ENCODE measurements around the gene RASAL3.
"Not testable (repeated sequence)": the region's sequence is repeated elsewhere in the genome, so short reads cannot be mapped to it uniquely, and the experiment has no call there.

RASAL3 gene

DNA sequence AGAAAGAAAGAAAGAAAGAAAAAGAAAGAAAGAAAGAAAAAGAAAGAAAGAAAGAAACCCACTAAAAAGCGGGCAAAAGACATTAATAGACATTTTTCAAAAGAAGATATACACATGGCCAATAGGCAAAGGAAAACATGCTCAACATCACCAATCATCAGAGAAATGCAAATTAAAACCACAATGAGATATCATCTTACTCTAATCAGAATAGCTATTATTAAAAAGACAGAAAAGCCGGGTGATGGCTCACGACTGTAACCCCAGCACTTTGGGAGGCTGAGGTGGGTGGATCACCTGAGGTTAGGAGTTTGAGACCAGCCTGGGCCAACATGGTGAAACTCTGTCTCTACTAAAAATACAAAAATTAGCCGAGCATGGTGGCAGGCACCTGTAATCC, 9.5 kb upstream of the RASAL3 start:
- not testable (repeated sequence) for DNase-seq (ENCODE audit: low read depth in 2 of 2)

DNA sequence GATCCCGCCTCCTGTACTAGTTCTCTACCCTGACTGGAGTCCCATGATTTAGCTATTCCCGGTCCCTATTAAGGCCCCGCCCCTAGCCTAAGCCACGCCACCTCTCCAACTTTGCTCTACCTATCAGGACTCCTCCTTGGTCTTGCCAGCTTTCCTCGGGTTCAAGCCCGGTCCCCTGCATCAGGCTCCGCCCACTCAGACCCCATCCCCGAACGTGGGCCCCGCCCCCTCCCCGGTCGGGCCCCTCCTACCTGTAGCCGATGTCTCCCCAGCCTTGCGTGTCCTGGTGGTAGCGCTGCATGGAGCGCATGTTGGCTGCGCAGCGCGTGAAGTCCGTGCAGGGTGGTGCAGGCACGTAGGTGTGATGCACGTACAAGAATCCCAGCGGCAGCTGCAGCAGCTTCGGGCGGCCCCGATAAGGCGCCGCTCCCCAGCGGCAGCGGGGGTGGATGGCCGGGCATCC, 7.3 kb upstream of the RASAL3 start:
- DNase-seq (ENCODE audit: low read depth in 2 of 2), result no peak

DNA sequence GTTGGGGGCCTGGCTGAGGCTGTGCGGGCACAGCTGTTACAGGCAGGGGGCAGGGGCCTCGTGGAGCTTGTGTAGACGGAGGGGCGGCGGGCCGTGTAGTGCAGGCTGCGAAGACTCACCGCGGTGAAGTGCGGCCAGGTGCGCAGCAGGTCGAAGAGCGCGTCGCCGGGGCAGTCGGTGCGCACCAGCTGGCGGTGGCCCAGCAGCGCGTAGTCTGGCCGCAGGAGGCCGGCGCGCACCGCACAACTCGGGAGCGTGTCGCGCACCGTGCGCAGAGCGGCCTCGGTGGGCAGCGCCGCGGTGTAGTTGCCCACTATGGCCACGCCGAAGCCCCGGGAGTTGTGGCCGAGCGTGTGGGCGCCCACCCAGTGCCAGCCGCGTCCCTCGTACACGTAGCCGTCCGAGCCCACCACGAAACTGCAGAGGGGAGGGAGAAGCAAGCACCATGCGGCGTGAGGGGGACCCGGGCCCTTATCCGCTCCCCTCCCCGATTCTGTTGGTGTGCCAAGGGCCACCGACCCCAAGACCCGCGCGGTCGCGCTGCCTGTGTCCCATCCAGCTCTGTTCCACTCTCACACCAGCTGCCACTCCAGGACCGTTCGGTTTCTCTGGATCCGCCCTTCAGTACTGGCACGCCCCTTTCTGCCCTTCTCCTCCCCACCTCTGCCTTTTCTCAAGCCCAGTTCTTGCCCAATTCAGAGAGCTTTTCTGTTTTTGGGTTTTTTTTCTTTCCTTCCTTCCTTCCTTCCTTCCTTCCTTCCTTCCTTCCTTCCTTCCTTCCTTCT, 5.4 kb upstream of the RASAL3 start:
- no peak for DNase-seq (ENCODE audit: low read depth in 2 of 2)

DNA sequence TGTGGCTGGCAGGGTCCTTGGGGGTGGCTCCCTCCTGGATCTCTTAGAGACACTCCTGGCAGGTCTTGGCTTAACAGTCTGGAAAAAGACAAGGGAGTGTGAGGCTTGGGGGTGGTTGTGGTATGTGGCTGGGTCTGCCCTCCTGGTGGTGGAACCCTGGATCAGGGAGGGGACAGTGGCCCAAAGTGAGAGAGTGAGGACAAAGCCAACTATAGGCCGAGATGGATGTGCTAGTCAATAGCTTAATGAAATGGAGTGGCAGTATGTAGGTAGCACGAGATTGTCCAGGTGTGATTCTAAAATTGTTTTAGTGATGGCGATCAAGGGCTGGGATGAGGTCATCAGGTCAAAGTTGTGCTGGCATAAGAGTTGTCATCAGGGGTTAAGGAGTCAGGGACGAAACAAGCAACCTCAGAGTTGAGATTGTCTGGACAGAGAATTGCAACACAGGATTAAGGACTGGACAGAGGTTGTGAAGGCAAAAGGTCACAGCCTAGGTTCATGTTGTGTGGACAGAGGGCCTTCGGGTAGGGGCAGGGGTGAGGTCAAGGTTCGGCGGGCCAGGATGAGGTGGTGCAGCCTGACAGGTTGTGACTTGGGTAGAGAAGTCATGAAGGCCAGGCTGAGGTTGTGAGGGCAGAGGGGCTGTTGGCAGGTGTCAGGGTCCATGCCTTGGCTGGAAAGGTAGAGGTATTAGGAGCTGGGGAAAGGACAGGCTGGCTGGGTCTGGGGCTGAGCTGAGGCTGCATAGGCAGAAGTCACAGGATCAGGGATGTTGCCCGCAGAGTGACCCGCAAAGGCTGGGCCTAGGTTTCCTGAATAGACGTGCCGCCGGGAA, 4.5 kb upstream of the RASAL3 start:
- DNase-seq (ENCODE audit: low read depth in 2 of 2), result no peak

GRCh38 chr19:15467734-15468214, 3.4 kb upstream of the RASAL3 start:
- no peak for DNase-seq (ENCODE audit: low read depth in 2 of 2)

GRCh38 chr19:15466851-15467733, 2.7 kb upstream of the RASAL3 start:
- DNase-seq (ENCODE audit: low read depth in 2 of 2), result peak in 1 of 2 donors; percentile 47

GRCh38 chr19:15463861-15464371, 428 bp downstream of the RASAL3 start:
- DNase-seq (ENCODE audit: low read depth in 2 of 2), result peak; percentile 45 to 60

DNA sequence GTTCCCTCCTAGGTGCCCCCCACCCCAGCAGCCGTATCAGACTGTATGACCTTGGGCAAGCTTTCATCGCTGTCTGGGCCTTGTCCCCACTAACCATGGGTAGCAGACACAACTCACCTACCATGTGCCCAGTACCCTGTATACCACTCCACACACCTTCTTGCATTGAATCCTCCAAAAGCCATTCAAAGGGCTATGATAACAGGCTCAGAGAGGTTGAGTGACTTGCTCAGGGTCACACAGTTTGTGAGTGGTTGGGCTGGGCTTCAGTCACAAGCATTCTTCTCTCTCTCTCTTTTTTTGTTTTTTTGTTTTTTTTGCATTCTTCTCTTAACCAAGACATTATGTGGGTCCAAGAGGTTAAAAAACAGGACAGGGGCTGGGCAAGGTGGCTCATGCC, 2.6 kb downstream of the RASAL3 start:
- DNase-seq (ENCODE audit: low read depth in 2 of 2), result no peak

DNA sequence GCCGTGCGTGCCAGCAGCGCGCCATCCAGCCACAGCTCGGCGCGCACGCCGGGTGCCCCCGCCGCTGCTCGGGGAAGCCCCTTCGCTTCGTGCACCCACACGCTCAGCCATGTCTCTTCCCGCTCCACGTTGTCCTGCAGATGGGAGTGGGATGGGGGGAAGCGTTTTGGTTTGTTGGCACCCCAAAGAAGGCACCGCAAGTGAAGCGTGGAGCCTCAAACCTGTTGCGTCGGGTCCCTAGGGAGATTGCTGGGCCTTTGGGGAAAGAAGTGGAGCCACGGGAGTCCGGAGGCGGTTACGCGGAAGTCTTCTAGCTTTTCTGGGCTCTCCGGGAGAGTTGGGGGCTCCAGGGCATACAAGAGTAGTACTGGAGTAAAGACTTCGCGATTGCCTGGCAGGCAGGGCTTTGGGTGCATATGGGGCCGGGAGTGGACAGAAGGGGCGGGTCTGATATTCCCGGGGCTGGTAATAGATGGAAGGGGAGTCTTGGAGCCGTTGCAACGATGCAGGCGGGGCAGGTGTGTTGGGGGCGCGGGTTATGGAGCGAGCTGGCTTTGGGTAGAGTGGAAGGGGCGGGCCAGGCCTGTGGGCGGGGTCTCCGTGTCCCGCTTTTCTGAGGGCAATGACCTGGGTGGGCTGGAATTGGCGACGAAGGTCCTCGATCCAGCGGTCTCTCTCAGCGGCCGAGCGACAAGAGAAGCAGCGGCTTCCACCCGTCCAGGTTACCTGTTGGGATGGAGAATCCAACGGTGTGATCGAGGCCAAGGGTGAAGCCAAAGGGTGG, 6.5 kb downstream of the RASAL3 start:
- DNase-seq (ENCODE audit: low read depth in 2 of 2), result no peak

GRCh38 chr19:15456871-15457700, 7.3 kb downstream of the RASAL3 start:
- no peak for DNase-seq (ENCODE audit: low read depth in 2 of 2)

GRCh38 chr19:15456441-15456840, 7.9 kb downstream of the RASAL3 start:
- no peak for DNase-seq (ENCODE audit: low read depth in 2 of 2)

- DNase-seq (ENCODE audit: low read depth in 2 of 2), result no peak
Measured at GRCh38 chr19:15455996-15456395, 8.3 kb downstream of the RASAL3 start.

GRCh38 chr19:15453906-15454860, 10.2 kb downstream of the RASAL3 start:
- no peak for DNase-seq (ENCODE audit: low read depth in 2 of 2)

- no peak for DNase-seq (ENCODE audit: low read depth in 2 of 2)
Measured at GRCh38 chr19:15453091-15453578, 11.2 kb downstream of the RASAL3 start.

DNA sequence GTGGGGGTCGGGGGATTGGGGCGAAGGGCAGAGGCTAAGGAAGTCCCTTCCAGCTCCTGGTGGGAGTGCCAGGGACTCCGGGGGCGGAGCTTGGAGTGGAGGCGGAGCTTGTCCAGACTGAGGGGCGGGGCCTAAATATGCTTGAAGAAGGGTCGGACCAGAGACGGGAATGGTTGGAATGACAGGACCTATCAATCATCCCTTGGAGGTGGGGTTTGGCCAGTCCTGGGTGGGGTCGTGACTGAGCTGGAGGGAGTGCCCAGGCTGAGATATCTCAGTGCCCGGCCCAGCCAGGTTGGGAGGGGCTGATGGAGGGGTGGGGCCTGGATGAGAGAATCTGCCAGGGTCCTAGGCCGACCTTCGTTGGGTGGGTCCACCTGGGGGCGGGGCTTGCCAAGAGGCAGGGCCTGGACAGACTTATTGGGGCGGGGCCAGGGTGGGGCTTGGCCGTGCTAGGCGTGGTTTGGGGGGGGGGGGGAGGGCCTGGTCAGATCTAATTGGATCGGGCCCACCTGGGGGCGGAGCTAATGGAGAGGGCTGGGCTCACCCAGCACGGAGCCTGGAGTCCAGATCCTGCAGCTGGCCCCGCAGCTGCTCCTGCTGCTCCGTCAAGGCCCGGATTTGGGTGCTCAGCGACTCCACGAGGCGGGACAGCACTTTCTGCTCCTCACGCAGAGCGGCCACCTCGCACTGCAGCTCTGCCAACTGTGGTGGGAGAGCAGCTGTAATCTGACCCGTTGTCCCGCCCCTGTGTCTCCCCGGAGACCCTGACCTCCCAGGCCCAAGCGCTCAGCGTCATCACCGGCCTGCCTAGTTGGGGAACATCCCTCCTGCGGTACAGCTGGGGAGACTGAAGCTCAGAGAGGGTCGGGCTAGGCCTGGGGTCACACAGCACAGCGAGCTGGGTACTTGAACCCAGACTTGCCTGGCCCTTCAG, 12.0 kb downstream of the RASAL3 start:
- no peak for DNase-seq (ENCODE audit: low read depth in 2 of 2)

- no peak for DNase-seq (ENCODE audit: low read depth in 2 of 2)
Measured at GRCh38 chr19:15450528-15450890, 13.8 kb downstream of the RASAL3 start.

Measured in stimulated activated CD4-positive, alpha-beta T cell treated with anti-CD3 and anti-CD28 coated beads, Interleukin-1b, Interleukin-23, amount 100 ng/mL, for 1 hour (primary cell).